ENCODE data around the gene TMSB10.
"Not testable (repeated sequence)": the region's sequence is repeated elsewhere in the genome, so short reads cannot be mapped to it uniquely, and the experiment has no call there.

Gene TMSB10

GRCh38 chr2:84904151-84904550 lies 1.3 kb upstream of the TMSB10 start:
- no peak for DNase-seq (ENCODE audit: low read depth in 2 of 2)

- no peak for DNase-seq (ENCODE audit: low read depth in 2 of 2)
Measured at GRCh38 chr2:84904717-84905174, 710 bp upstream of the TMSB10 start.

GRCh38 chr2:84906108-84906899 lies 848 bp downstream of the TMSB10 start:
- no peak for DNase-seq (ENCODE audit: low read depth in 2 of 2)

GRCh38 chr2:84906900-84907714 lies 1.7 kb downstream of the TMSB10 start:
- no peak for DNase-seq (ENCODE audit: low read depth in 2 of 2)

GRCh38 chr2:84908948-84909713 lies 3.7 kb downstream of the TMSB10 start:
- no peak for DNase-seq (ENCODE audit: low read depth in 2 of 2)

- DNase-seq (ENCODE audit: low read depth in 2 of 2), result no peak
Measured at GRCh38 chr2:84911135-84911678, 5.8 kb downstream of the TMSB10 start.

- no peak for DNase-seq (ENCODE audit: low read depth in 2 of 2)
Measured at GRCh38 chr2:84912984-84913383, 7.5 kb downstream of the TMSB10 start.

- no peak for DNase-seq (ENCODE audit: low read depth in 2 of 2)
Measured at GRCh38 chr2:84914334-84914733, 8.9 kb downstream of the TMSB10 start.

GRCh38 chr2:84915675-84916074 lies 10.2 kb downstream of the TMSB10 start:
- DNase-seq (ENCODE audit: low read depth in 2 of 2), result not testable (repeated sequence)

GRCh38 chr2:84917821-84918220 lies 12.4 kb downstream of the TMSB10 start:
- not testable (repeated sequence) for DNase-seq (ENCODE audit: low read depth in 2 of 2)

GRCh38 chr2:84918430-84918829 lies 13.0 kb downstream of the TMSB10 start:
- DNase-seq (ENCODE audit: low read depth in 2 of 2), result no peak

GRCh38 chr2:84919885-84920580 lies 14.6 kb downstream of the TMSB10 start:
- peak; percentile 34 to 47 for DNase-seq (ENCODE audit: low read depth in 2 of 2)

- DNase-seq (ENCODE audit: low read depth in 2 of 2), result no peak
Measured at GRCh38 chr2:84923009-84923408, 17.6 kb downstream of the TMSB10 start.

- no peak for DNase-seq (ENCODE audit: low read depth in 2 of 2)
Measured at GRCh38 chr2:84924173-84925106, 19.0 kb downstream of the TMSB10 start.

GRCh38 chr2:84925336-84925723 lies 19.9 kb downstream of the TMSB10 start:
- no peak for DNase-seq (ENCODE audit: low read depth in 2 of 2)

GRCh38 chr2:84925724-84926376 lies 20.4 kb downstream of the TMSB10 start:
- peak; percentile 92 to 97 for DNase-seq (ENCODE audit: low read depth in 2 of 2)

GRCh38 chr2:84927275-84927627 lies 21.8 kb downstream of the TMSB10 start:
- no peak for DNase-seq (ENCODE audit: low read depth in 2 of 2)

- no peak for DNase-seq (ENCODE audit: low read depth in 2 of 2)
Measured at GRCh38 chr2:84931384-84931821, 25.9 kb downstream of the TMSB10 start.

GRCh38 chr2:84938194-84938879 lies 32.9 kb downstream of the TMSB10 start:
- peak; percentile 21 to 50 for DNase-seq (ENCODE audit: low read depth in 2 of 2)
